ENCODE measurements around the gene TM9SF4.
"Not testable (repeated sequence)": the region's sequence is repeated elsewhere in the genome, so short reads cannot be mapped to it uniquely, and the experiment has no call there.

TM9SF4 gene

GRCh38 chr20:32158943-32159660 is 49.6 kb downstream of the TM9SF4 start:
- no peak for DNase-seq

- DNase-seq = no peak
Measured at GRCh38 chr20:32159766-32160221, 50.3 kb downstream of the TM9SF4 start.

GRCh38 chr20:32160341-32160740 is 50.8 kb downstream of the TM9SF4 start:
- no peak for DNase-seq

DNA sequence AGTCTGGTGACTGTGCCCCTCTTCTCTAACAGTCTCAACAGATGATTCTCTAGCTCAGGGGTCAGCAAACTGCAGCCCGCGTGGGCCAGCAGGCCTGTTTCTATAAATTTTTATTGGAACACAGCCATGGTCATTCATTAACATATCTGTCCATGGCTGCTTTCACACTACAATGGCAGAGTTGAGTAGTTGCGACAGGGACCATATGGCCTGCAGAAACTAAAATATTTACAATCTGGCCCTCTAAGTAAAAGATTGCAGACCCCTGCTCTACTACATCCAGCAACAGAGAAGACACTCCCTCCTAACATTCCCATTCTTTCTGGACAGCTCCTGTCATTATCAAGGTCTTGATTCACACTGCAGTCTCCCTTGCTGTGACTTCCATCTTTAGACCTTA is 52.8 kb downstream of the TM9SF4 start:
- no peak for DNase-seq

GRCh38 chr20:32163951-32164350 is 54.4 kb downstream of the TM9SF4 start:
- no peak for DNase-seq

GRCh38 chr20:32164984-32165735 is 55.6 kb downstream of the TM9SF4 start:
- DNase-seq = no peak

GRCh38 chr20:32165836-32166545 is 56.5 kb downstream of the TM9SF4 start:
- DNase-seq = no peak

- DNase-seq = no peak
Measured at GRCh38 chr20:32167552-32167951, 58.0 kb downstream of the TM9SF4 start.

DNA sequence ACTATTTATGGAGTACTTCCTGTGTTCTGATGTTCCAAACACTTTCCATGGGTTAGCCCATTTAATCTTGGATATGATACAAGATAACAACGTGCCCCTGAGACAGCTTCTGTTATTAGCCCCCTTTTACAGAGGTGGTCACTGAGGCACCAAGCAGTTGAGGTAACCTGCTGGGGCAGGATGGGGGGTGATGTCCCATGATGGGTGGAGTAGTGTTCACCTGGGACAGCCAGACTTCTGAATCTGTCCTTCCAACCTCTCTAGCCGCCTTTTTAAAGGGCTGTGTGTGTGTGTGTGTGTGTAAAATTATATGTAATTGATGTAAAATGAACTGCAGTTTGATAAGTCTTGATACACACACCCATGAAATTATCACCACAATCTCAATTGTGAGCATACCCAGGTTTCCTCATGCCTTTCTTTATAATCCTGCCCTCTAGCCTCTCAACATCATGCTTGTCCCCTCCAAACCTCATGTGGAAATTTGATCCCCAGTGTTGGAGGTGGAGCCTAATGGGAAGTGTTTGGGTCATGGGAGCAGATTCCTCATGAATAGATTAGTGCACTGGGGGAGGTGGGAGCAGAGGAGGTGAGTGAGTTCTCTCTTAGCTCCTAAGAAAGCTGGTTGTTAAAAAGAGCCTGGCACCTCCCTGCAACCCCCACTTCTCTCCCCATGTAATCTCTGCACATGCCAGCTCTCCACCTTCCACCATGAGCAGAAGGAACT is 58.8 kb downstream of the TM9SF4 start:
- DNase-seq = no peak

DNA sequence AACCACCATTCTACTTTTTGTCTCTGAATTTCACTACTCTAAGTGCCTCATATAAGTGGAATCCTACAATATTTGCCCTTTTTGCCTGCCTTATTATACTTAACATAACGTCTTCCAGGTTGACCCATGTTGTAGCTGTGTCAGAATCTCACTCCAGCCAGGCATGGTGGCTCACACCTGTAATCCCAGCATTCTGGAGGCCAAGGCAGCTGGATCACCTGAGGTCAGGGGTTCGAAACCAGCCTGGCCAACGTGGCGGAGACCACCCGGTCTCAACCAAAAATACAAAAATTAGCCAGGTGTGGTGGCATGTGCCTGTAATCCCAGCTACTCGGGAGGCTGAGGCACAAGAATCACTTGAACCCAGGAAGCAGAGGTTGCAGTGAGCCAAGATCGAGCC is 68.2 kb downstream of the TM9SF4 start:
- not testable (repeated sequence) for DNase-seq

GRCh38 chr20:32179515-32179914 is 70.0 kb downstream of the TM9SF4 start:
- DNase-seq = no peak

GRCh38 chr20:32179934-32180333 is 70.4 kb downstream of the TM9SF4 start:
- no peak for DNase-seq

- no peak for DNase-seq
Measured at GRCh38 chr20:32181606-32182005, 72.1 kb downstream of the TM9SF4 start.

DNA sequence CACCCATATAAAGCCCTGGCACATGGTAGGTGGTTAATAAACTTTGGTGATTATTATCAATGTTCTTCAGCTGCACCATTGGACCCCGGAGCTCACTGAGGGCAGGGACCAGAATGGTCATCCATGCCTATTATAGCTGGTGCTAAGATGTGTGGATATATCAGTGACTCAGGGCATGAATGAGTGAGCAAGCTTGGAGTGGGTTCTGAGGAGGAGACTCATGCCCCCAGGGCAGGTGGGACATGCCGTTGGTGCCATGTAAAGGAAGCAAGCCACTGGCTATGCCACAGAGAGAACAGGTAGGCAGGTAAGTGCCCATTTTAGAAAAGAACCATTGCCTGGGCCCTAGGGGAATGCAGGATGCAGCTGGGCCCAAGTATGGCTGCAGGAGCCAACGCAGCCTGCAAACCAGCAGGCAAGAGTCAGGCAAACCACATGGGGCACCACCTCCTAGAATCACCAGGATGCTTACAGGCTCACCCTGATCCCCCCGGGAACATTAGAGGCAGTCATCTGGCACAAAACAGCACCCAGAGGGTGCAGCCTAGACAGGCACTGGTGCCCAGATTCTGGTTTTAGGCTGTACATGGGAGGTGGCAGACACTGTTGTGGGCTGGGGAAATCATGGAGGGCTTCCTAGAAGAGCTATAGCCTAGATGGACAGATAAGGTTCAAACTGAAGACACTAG is 74.6 kb downstream of the TM9SF4 start:
- DNase-seq = no peak

GRCh38 chr20:32184961-32185603 is 75.6 kb downstream of the TM9SF4 start:
- no peak for DNase-seq

DNA sequence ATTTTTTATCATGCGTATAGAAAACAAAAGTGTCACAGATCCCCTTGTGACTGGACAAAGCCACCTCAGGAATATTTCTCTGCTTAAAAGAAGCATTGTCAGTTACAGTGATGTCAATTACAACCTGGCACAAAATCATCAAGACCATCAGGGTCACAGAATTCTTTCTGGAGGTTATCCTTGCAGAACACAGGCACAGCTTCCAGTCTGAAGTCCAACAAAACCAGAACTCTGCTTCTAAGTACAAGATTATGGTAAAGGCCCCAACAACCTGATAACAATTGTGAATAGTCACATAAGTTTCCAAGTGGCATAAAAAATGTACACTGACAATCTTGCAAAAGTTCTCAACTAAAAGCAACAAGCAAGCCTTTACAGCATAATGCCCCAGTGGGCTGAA is 77.0 kb downstream of the TM9SF4 start:
- DNase-seq = no peak

GRCh38 chr20:32188376-32189122 is 79.0 kb downstream of the TM9SF4 start:
- DNase-seq = no peak

DNA sequence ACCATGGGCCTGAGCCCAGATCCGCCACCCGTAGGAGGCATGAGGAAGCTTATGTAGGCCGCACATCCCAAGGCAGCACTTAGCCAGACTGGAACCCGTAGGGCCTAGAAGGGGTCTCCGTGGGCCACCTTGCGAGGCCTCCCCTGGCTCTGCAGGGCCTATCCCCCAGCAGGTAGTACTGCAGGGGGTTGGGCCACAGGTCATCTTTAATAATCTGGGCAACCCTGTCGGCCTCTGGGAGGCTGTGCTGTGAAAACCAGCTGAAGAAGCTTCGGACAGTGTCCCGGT is 79.6 kb downstream of the TM9SF4 start:
- no peak for DNase-seq

GRCh38 chr20:32189691-32190615 is 80.4 kb downstream of the TM9SF4 start:
- DNase-seq = peak; percentile 61

Data from DMS79 (cell line).